ENCODE measurements around the gene PABPN1L. TPM values are rescaled to one million over a fixed set of nuclear protein-coding genes. Genes with fewer than 3 reads are reported as not detected.
A peak's percentile ranks its signal among the peaks of the same experiment; 100 is the strongest.

The PABPN1L gene
- total RNA-seq, 1 experiment from 2014 or later, result not detected

GRCh38 chr16:88817785-88818574 is 48.5 kb downstream of the PABPN1L start:
- H3K36me3 ChIP-seq (replicated peaks; ENCODE audit: control insufficient read depth, insufficient read depth, low read length), result no peaks in the 10 kb centered on the region
- no peak for DNase-seq
- H3K4me3 ChIP-seq (ENCODE audit: insufficient read depth, low read depth, low read length), result no peak overlapping the region
- H3K27me3 ChIP-seq (ENCODE audit: control insufficient read depth, insufficient read depth, low read length), result no peaks in the 10 kb centered on the region

- DNase-seq, result no peak
- no peak overlapping the region for H3K4me3 ChIP-seq (ENCODE audit: insufficient read depth, low read depth, low read length)
These were observed 49.5 kb downstream of the PABPN1L start for GRCh38 chr16:88816736-88817535.

DNA sequence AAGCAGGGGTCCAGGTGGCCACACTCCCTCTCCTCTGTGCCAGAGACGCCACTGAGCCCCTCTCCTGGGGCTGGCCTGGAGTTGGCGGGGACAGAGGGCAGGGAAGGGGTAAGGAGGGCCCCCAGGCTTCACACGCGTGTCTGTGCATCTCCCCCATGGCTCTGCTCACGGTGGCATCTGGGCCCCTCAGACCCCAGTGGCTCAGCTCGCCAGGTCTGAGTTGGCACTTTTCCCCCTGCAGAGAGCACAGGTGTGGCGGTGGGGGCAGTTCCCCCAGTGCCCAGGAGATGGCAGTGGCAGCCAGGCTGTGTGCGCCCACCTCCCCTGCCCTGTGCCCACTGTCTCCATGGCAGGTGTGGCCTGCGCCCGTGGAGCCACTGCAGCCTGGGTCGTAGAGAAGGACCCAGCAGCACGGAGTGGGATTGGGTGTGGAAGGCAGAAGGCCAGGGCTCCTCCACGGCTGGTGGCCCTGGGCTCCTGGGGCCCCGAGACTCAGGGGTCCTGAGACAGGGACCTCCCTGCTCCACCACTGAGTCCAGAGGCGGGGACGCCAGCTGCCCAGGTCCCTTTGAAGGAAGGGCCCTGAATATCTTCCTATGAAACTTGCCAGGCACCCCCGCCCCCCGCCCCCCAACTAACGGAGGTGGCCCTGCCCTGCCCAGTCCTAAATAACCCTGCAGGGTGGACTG is 50.4 kb downstream of the PABPN1L start:
- no peaks in the 10 kb centered on the region for H3K27me3 ChIP-seq (ENCODE audit: control insufficient read depth, insufficient read depth, low read length)
- peak; percentile 92 for DNase-seq
- H3K36me3 ChIP-seq (replicated peaks; ENCODE audit: control insufficient read depth, insufficient read depth, low read length), result no peaks in the 10 kb centered on the region
- no peak overlapping the region for H3K4me3 ChIP-seq (ENCODE audit: insufficient read depth, low read depth, low read length)

More at GRCh38 chr16:88816736-88817535, 49.5 kb downstream of the PABPN1L start:
- Histone ChIP-seq H3K36me3 (replicated peaks; ENCODE audit: control insufficient read depth, insufficient read depth, low read length) (no peaks in the 10 kb centered on the region), H3K27me3 (ENCODE audit: control insufficient read depth, insufficient read depth, low read length) (no peaks in the 10 kb centered on the region)

DNA sequence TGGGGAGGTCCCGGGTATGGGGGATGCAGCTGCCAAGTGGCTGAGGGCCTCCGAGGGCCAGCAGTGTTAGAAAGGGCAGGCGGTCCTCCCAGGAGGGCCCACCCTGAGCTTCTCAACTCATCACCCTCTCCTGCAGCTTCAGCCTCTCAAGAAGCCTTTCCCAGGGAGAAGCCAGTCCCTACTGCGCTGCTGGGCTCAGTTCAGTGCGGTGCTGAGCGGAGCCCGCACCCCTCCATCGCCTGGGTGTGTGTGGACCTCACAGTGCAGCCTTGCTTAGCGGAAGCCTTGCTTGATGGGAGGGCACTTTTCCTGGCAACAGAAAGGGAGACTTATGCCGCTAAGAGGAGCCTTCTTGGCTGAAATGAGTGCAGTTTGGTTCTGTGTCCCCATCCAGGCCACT is 51.2 kb downstream of the PABPN1L start:
- Histone ChIP-seq H3K27me3 (ENCODE audit: control insufficient read depth, insufficient read depth, low read length) (no peaks in the 10 kb centered on the region), H3K36me3 (replicated peaks; ENCODE audit: control insufficient read depth, insufficient read depth, low read length) (peaks cover 5% of the 10 kb centered on the region), H3K4me3 (ENCODE audit: insufficient read depth, low read depth, low read length) (no peak overlapping the region)
- no peak for DNase-seq

DNA sequence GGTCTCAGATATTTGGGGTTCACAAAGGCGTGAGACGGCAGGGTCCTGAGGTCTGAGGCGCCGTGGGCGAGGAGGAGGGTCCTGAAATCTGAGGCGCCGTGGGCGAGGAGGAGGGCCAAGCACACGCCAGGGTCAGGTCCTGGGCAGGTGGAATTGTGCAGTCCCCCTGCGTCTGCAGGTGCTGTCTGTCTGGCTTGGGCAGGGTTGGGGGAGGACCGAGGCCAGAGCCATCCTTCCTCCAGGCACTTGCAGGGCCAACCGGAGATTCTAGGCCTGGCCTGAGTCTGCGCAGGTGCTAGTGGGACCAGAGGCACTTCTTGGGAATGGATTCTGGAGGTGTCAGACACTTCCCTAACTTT is 52.3 kb downstream of the PABPN1L start:
- H3K36me3 ChIP-seq (replicated peaks; ENCODE audit: control insufficient read depth, insufficient read depth, low read length), result peaks cover 15% of the 10 kb centered on the region
- no peaks in the 10 kb centered on the region for H3K27me3 ChIP-seq (ENCODE audit: control insufficient read depth, insufficient read depth, low read length)
- no peak overlapping the region for H3K4me3 ChIP-seq (ENCODE audit: insufficient read depth, low read depth, low read length)
- no peak for DNase-seq

Other genes with a start within 250 kb of the PABPN1L start
- 0.14 and 0.30 TPM in 2 replicates for gene IL17C, start 228.1 kb downstream of the PABPN1L start, total RNA-seq (2014; rRNA removed; shearing (Covaris generic))
- gene CYBA, start 215.6 kb downstream of the PABPN1L start, total RNA-seq (2014; rRNA removed; shearing (Covaris generic)), result 199 and 215 TPM in 2 replicates
- 98.8 and 100 TPM in 2 replicates for gene MVD, start 203.6 kb downstream of the PABPN1L start, total RNA-seq (2014; rRNA removed; shearing (Covaris generic))
- gene SNAI3, start 180.2 kb downstream of the PABPN1L start, total RNA-seq (2014; rRNA removed; shearing (Covaris generic)), result 2.0 and 2.9 TPM in 2 replicates
- gene RNF166, start 160.3 kb downstream of the PABPN1L start, total RNA-seq (2014; rRNA removed; shearing (Covaris generic)), result 44.6 and 45.3 TPM in 2 replicates
- gene CTU2, start 160.2 kb downstream of the PABPN1L start, total RNA-seq (2014; rRNA removed; shearing (Covaris generic)), result 33.1 and 38.4 TPM in 2 replicates
- gene PIEZO1, start 81.4 kb downstream of the PABPN1L start, total RNA-seq (2014; rRNA removed; shearing (Covaris generic)), result 60.0 and 86.8 TPM in 2 replicates
- gene CDT1, start 62.9 kb downstream of the PABPN1L start, total RNA-seq (2014; rRNA removed; shearing (Covaris generic)), result 120 and 176 TPM in 2 replicates
- gene APRT, start 54.7 kb downstream of the PABPN1L start, total RNA-seq (2014; rRNA removed; shearing (Covaris generic)), result 526 and 633 TPM in 2 replicates
- 6.7 and 17.1 TPM in 2 replicates for gene GALNS, start 9.7 kb downstream of the PABPN1L start, total RNA-seq (2014; rRNA removed; shearing (Covaris generic))
- 56.2 and 56.6 TPM in 2 replicates for gene TRAPPC2L, start 9.5 kb downstream of the PABPN1L start, total RNA-seq (2014; rRNA removed; shearing (Covaris generic))
- gene CBFA2T3, start 110.5 kb upstream of the PABPN1L start, total RNA-seq (2014; rRNA removed; shearing (Covaris generic)), result 0.35 TPM in 1 of 2 replicates, not detected in the other
- gene ACSF3, start 227.2 kb upstream of the PABPN1L start, total RNA-seq (2014; rRNA removed; shearing (Covaris generic)), result 20.2 and 24.0 TPM in 2 replicates